Myometrial cell (primary cell): Measurements from ENCODE around the gene MXD3. TPM values are rescaled to one million over a fixed set of nuclear protein-coding genes. Genes with fewer than 3 reads are reported as not detected.

Experiments
- total RNA-seq: library from RNA; depleted of rRNA; stranded (reverse); fragments of >200 nt; gene quantifications from 2 replicates; pipeline ENCODE4 v1.2.3, GENCODE V29; 2015

Gene MXD3
- 31.1 and 85.1 TPM in 2 replicates for total RNA-seq

GRCh38 chr5:177311723-177312648 lies at the start of gene MXD3:
MXD3 (minus strand) TSS chr5:177311898; CDS start chr5:177311830, 68 bp downstream.

GRCh38 chr5:177357459-177358351 lies 46.0 kb upstream of the MXD3 start, which contains the start of gene RGS14:
RGS14 (plus strand) TSS chr5:177357924; CDS start chr5:177358025, 101 bp downstream.

GRCh38 chr5:177351392-177352329 lies 40.0 kb upstream of the MXD3 start, which contains the start of gene LMAN2:
LMAN2 (minus strand) TSS chr5:177351668; CDS start chr5:177351647, 21 bp downstream.

GRCh38 chr5:177303121-177303924 lies 8.4 kb downstream of the MXD3 start, which contains the start of the genes PRELID1 and RAB24:
PRELID1 (plus strand) TSS chr5:177303799; CDS start chr5:177303986, 187 bp downstream.
RAB24 (minus strand) TSS chr5:177303719; CDS start chr5:177303288, 431 bp downstream.

Other genes starting within 250 kb of the MXD3 start
- 0.29 and 1.6 TPM in 2 replicates for gene FGFR4, start 225.0 kb downstream of the MXD3 start, total RNA-seq
- 17.6 and 18.8 TPM in 2 replicates for gene NSD1, start 178.1 kb downstream of the MXD3 start, total RNA-seq
- gene RAB24, start 8.2 kb downstream of the MXD3 start, total RNA-seq: 25.9 and 29.8 TPM in 2 replicates
- 249 and 265 TPM in 2 replicates for gene PRELID1, start 8.1 kb downstream of the MXD3 start, total RNA-seq
- 312 and 382 TPM in 2 replicates for gene LMAN2, start 39.8 kb upstream of the MXD3 start, total RNA-seq
- 4.9 and 15.1 TPM in 2 replicates for gene RGS14, start 46.0 kb upstream of the MXD3 start, total RNA-seq
- gene SLC34A1, start 72.5 kb upstream of the MXD3 start, total RNA-seq: not detected in 2 replicates
- gene PFN3, start 88.8 kb upstream of the MXD3 start, total RNA-seq: not detected in 2 replicates
- gene F12, start 97.7 kb upstream of the MXD3 start, total RNA-seq: 2.8 TPM in 1 of 2 replicates, not detected in the other
- 48.4 and 55.9 TPM in 2 replicates for gene GRK6, start 114.8 kb upstream of the MXD3 start, total RNA-seq
- gene PRR7, start 134.9 kb upstream of the MXD3 start, total RNA-seq: 19.5 and 30.3 TPM in 2 replicates
- 348 and 392 TPM in 2 replicates for gene DBN1, start 161.7 kb upstream of the MXD3 start, total RNA-seq
- gene PDLIM7, start 185.7 kb upstream of the MXD3 start, total RNA-seq: 237 and 285 TPM in 2 replicates
- gene DOK3, start 197.9 kb upstream of the MXD3 start, total RNA-seq: 1.2 TPM in 1 of 2 replicates, not detected in the other
- gene DDX41, start 205.1 kb upstream of the MXD3 start, total RNA-seq: 94.8 and 97.7 TPM in 2 replicates
- 12.1 and 17.6 TPM in 2 replicates for gene FAM193B, start 242.7 kb upstream of the MXD3 start, total RNA-seq